GM12878 (cell line): ENCODE measurements around the gene ARL5B. TPM values are rescaled to one million over a fixed set of nuclear protein-coding genes. Genes with fewer than 3 reads are reported as not detected.

ENCODE experiments used
- ATAC-seq: fragments of 200-7000 bp; cut with Tn5 transposase; 3 replicates; pipeline ENCODE4 v1.9.1; 2020; ENCODE audit warnings: mild to moderate bottlenecking, moderate library complexity
- BruUV-seq: library from RNA; stranded (reverse); fragments of 400-500 nt; replicated peaks from 2 replicates; lab custom pipeline; 2021; lab: Mats Ljungman, UMichigan
- CTCF ChIA-PET: fragments of 300-600 bp; sonication (Branson Sonifier 250); formaldehyde crosslinking; extraction: SDS; loops from one replicate; lab custom pipeline; 2021; ENCODE audit warnings: inconsistent platforms; lab: Yijun Ruan, JAX
- POLR2A ChIA-PET: fragments of 350-600 bp; formaldehyde crosslinking; extraction: SDS; loops from one replicate; lab custom pipeline; 2021; ENCODE audit warnings: inconsistent platforms; lab: Charles Lee
- RAD21 ChIA-PET: fragments of 300-600 bp; sonication (Branson Sonifier 250); formaldehyde crosslinking; loops from one replicate; lab custom pipeline; 2023; ENCODE audit warnings: antibody characterized with exemption; ENCODE audit not compliant: unreplicated experiment; lab: Charles Lee
- SMC1A ChIA-PET: fragments of 300-600 bp; sonication (Branson Sonifier 250); formaldehyde crosslinking; loops from one replicate; lab custom pipeline; 2023; ENCODE audit not compliant: unreplicated experiment, uncharacterized antibody; lab: Charles Lee
- DNase-seq: peaks from one replicate; pipeline ENCODE4 v3.0.0-alpha.2; 2011; ENCODE audit warnings: low read depth, low spot score
- FAIRE-seq: peaks from 3 replicates; lab custom pipeline; 2011; peaks lifted over from hg19 to GRCh38; lab: Jason Lieb, UNC
- H2AFZ ChIP-seq: 2 replicates; pipeline ENCODE4 v1.6.0; 2011; ENCODE audit warnings: low read depth, low read length, control low read depth; ENCODE audit not compliant: control insufficient read depth
- H3K27ac ChIP-seq: 2 replicates; pipeline ENCODE4 v1.5.1; 2011; ENCODE audit warnings: control low read depth; ENCODE audit not compliant: control insufficient read depth, insufficient read depth
- H3K27me3 ChIP-seq, 2 experiments: replicated peaks in 1 of 2; 2 replicates each; pipeline versions ENCODE4 v1.6.0 to v1.6.1; 2011; ENCODE audit warnings: low read length in 1 of 2; ENCODE audit not compliant: control insufficient read depth in 2 of 2, insufficient read depth in 2 of 2
- H3K36me3 ChIP-seq, 2 experiments: 2 replicates each; pipeline ENCODE4 v1.5.1; 2011; ENCODE audit warnings: low read length in 1 of 2; ENCODE audit not compliant: control insufficient read depth in 2 of 2, insufficient read depth in 2 of 2
- H3K4me1 ChIP-seq: 2 replicates; pipeline ENCODE4 v1.6.1; 2011; ENCODE audit warnings: mild to moderate bottlenecking, low read length, moderate library complexity, mixed read lengths; ENCODE audit not compliant: control insufficient read depth, insufficient read depth
- H3K4me2 ChIP-seq: 2 replicates; pipeline ENCODE4 v1.6.0; 2011; ENCODE audit warnings: control low read depth; ENCODE audit not compliant: control insufficient read depth, insufficient read depth
- H3K4me3 ChIP-seq: fragments of 200-600 bp; sonication (generic); 2 replicates; pipeline ENCODE4 v1.5.1; 2016
- H3K79me2 ChIP-seq: 2 replicates; pipeline ENCODE4 v1.6.0; 2011; ENCODE audit warnings: low read length; ENCODE audit not compliant: control insufficient read depth, insufficient read depth
- H3K9ac ChIP-seq: 2 replicates; pipeline ENCODE4 v1.8.0; 2011; ENCODE audit warnings: low read length, control low read depth, mixed read lengths; ENCODE audit not compliant: control insufficient read depth, insufficient read depth
- H3K9me3 ChIP-seq: replicated peaks from 3 replicates; pipeline ENCODE4 v1.5.1; 2011; ENCODE audit warnings: mild to moderate bottlenecking, low read length; ENCODE audit not compliant: control insufficient read depth, insufficient read depth
- H4K20me1 ChIP-seq: 2 replicates; pipeline ENCODE4 v1.6.0; 2011; ENCODE audit not compliant: control insufficient read depth, insufficient read depth
- CEBPB ChIP-seq, 2 experiments: fragments of 150-350 bp in 1 of 2; IDR thresholded peaks; 2 replicates each; pipeline ENCODE4 v1.6.1; 2012 to 2014; ENCODE audit warnings: low read depth in 2 of 2, low read length in 2 of 2, borderline replicate concordance in 1 of 2, inconsistent platforms in 1 of 2
- JUNB ChIP-seq: IDR thresholded peaks from 2 replicates; pipeline ENCODE4 v1.6.1; 2016; ENCODE audit warnings: antibody characterized with exemption, mild to moderate bottlenecking
- KDM1A ChIP-seq: fragments of 200-600 bp; sonication (generic); IDR thresholded peaks from 2 replicates; pipeline ENCODE4 v1.6.1; 2016; ENCODE audit warnings: borderline replicate concordance
- MYB ChIP-seq: fragments of 150-350 bp; IDR thresholded peaks from 2 replicates; pipeline ENCODE4 v1.6.1; 2014; ENCODE audit warnings: mild to moderate bottlenecking, low read depth, low read length, borderline replicate concordance
- SKIL ChIP-seq: fragments of 450-650 bp; IDR thresholded peaks from 2 replicates; pipeline ENCODE4 v1.6.1; 2017; ENCODE audit warnings: mild to moderate bottlenecking, low read depth, inconsistent platforms; ENCODE audit not compliant: poor library complexity, severe bottlenecking
- SMAD1 ChIP-seq: fragments of 450-650 bp; IDR thresholded peaks from 2 replicates; pipeline ENCODE4 v1.6.1; 2018; ENCODE audit warnings: mild to moderate bottlenecking, low read depth; ENCODE audit not compliant: partially characterized antibody
- SP1 ChIP-seq: IDR thresholded peaks from one replicate; pipeline ENCODE4 v1.6.1; 2011; ENCODE audit warnings: low read depth, low read length
- SREBF1 ChIP-seq: IDR thresholded peaks from 2 replicates; pipeline ENCODE4 v1.6.1; 2012; ENCODE audit warnings: mild to moderate bottlenecking, low read length
- SUPT20H ChIP-seq: IDR thresholded peaks from 2 replicates; pipeline ENCODE4 v1.6.1; 2011; ENCODE audit warnings: low read depth, mild to moderate bottlenecking, low read length, moderate library complexity, borderline replicate concordance; ENCODE audit not compliant: control insufficient read depth
- USF2 ChIP-seq: IDR thresholded peaks from 2 replicates; pipeline ENCODE4 v1.6.1; 2011; ENCODE audit warnings: low read depth, low read length, improper control_type of control experiment, borderline replicate concordance
- ZBED1 ChIP-seq: IDR thresholded peaks from 2 replicates; pipeline ENCODE4 v1.6.1; 2016; ENCODE audit warnings: borderline replicate concordance
- ZBTB4 ChIP-seq: fragments of 450-650 bp; formaldehyde crosslinking; IDR thresholded peaks from 2 replicates; pipeline ENCODE4 v1.4.0; 2022; ENCODE audit warnings: mild to moderate bottlenecking, moderate library complexity
- ZNF687 ChIP-seq: fragments of 450-650 bp; IDR thresholded peaks from 2 replicates; pipeline ENCODE4 v1.6.1; 2017; ENCODE audit warnings: mild to moderate bottlenecking, moderate library complexity
- WGBS: methylation state at CpG from one replicate; pipeline ENCODE4 v1.1.6; 2016; ENCODE audit warnings: low lambda C conversion rate; ENCODE audit not compliant: insufficient replicate concordance, insufficient coverage; ENCODE audit errors: missing lambda C conversion rate; 5-methylcytosine and 5-hydroxymethylcytosine counted together
- in situ Hi-C: fragments of 300-500 bp; cut with MboI; formaldehyde crosslinking; loops from 9 replicates; pipeline ENCODE4 v1.14.3; 2018; ENCODE audit warnings: mixed read lengths
- intact Hi-C: fragments of 100-400 bp; cut with micrococcal nuclease; formaldehyde crosslinking; loops from one replicate; pipeline ENCODE4 v1.14.2; 2022; ENCODE audit not compliant: unreplicated experiment
- polyA plus RNA-seq, 11 experiments: library from polyadenylated mRNA; depleted of rRNA in 4 of 11; unstranded in 6 of 11; stranded (reverse) in 5 of 11; fragments of >200 nt; fragmentation: Nextera tagmentation in 4 of 11; fragmentation: Illumina TruSeq in 1 of 11; extraction: Ambion mirVana in 4 of 11; extraction: Trizol in 1 of 11; gene quantifications; 1 replicate in 1 of 11; 2 replicates in 10 of 11; pipeline versions ENCODE4 v1.2.1 to v1.2.3, GENCODE V29; 2011 to 2016; ENCODE audit warnings: inconsistent platforms in 2 of 11, missing spikeins in 2 of 11, low read depth in 1 of 11
- total RNA-seq, 4 experiments: library from RNA; depleted of rRNA in 3 of 4; stranded (reverse); fragments of >200 nt in 3 of 4; fragmentation: Illumina TruSeq in 1 of 4; extraction: Trizol in 1 of 4; gene quantifications; 2 replicates each; pipeline versions ENCODE4 v1.2.1 to v1.2.3, GENCODE V29; 2013 to 2021

Gene ARL5B
- total and polyA plus RNA-seq, 10 of the 15 experiments (the other 5 are each of a cell fraction or from before 2014, with no cell fraction given) = 2.5 to 20.7 (median 9.1) TPM

GRCh38 chr10:18687195-18687594 lies 28.0 kb downstream of the ARL5B start:
- Histone ChIP-seq H4K20me1 (no peaks in the 10 kb centered on the region), H3K4me1 (no peaks in the 10 kb centered on the region), H3K27ac (no peak overlapping the region), H3K4me3 (no peak overlapping the region), H3K79me2 (no peaks in the 10 kb centered on the region), H3K36me3 (no peaks in the 10 kb centered on the region), H3K27me3 (no peaks in the 10 kb centered on the region), H2AFZ (no peak overlapping the region), H3K4me2 (no peak overlapping the region), H3K9me3 (no peaks in the 10 kb centered on the region), H3K9ac (no peak overlapping the region)
- 45% methylated on average over 7 of the region's 7 CpGs for WGBS
- no peak for FAIRE-seq
- ChIA-PET SMC1A (no interaction called here), CTCF (no interaction called here), RAD21 (no interaction called here), POLR2A (no interaction called here)
- in situ Hi-C loops = no loop called here
- ATAC-seq = no peak
- intact Hi-C loops = no loop called here
- DNase-seq = no peak
- TF ChIP-seq MYB (no peak), USF2 (no peak), KDM1A (no peak), ZBED1 (no peak), JUNB (no peak), ZBTB4 (no peak), CEBPB (IDR thresholded peaks at IDR 0.05; ENCODE audit: borderline replicate concordance in 1 of 2, low read depth in 2 of 2, low read length in 2 of 2) (no peak), SKIL (no peak), SUPT20H (no peak), SP1 (no peak), SMAD1 (no peak), SREBF1 (no peak), ZNF687 (no peak)
- no TSS peak for BruUV-seq
